Measurements from ENCODE around the gene ZNF791.

GRCh38 chr19:12656899-12657571 lies 46.3 kb downstream of the ZNF791 start:
- TF ChIP-seq CTCF (IDR thresholded peaks at IDR 0.05) (no peak), EZH2 (IDR thresholded peaks at IDR 0.05) (no peak), EZH2phosphoT487 (IDR thresholded peaks at IDR 0.05) (no peak)

Data from neural progenitor cell (in vitro differentiated cells).